Kidney (tissue), 14 donors: ENCODE data around the gene PRKCE. TPM values are rescaled to one million over a fixed set of nuclear protein-coding genes. Genes with fewer than 3 reads are reported as not detected.

ENCODE experiments used
- DNase-seq, 5 donors: peaks; one replicate each; pipeline ENCODE4 v3.0.0-alpha.2; 2013 to 2020
- FAIRE-seq: peaks from 2 replicates; lab custom pipeline; 2012; peaks lifted over from hg19 to GRCh38; lab: Jason Lieb, UNC
- H3K27ac ChIP-seq, 2 donors: one replicate each; pipeline ENCODE4 v1.7.0; 2013; ENCODE audit warnings: low read depth in 2 of 2, low read length in 2 of 2, inconsistent platforms in 1 of 2
- H3K27me3 ChIP-seq: one replicate; pipeline ENCODE4 v1.7.1; 2013; ENCODE audit warnings: low read length, inconsistent platforms; ENCODE audit not compliant: control insufficient read depth, insufficient read depth
- H3K36me3 ChIP-seq, 3 donors: one replicate each; pipeline versions ENCODE4 v1.7.0 to v1.7.1; 2013; ENCODE audit warnings: low read length in 3 of 3, control low read depth in 1 of 3, inconsistent platforms in 1 of 3; ENCODE audit not compliant: insufficient read depth in 3 of 3, control insufficient read depth in 2 of 3
- H3K4me1 ChIP-seq, 3 donors: one replicate each; pipeline versions ENCODE4 v1.7.0 to v1.7.1; 2013; ENCODE audit warnings: low read length in 3 of 3, inconsistent platforms in 1 of 3, low read depth in 1 of 3; ENCODE audit not compliant: control insufficient read depth in 2 of 3, insufficient read depth in 2 of 3
- H3K4me3 ChIP-seq, 3 donors: one replicate each; pipeline versions ENCODE4 v1.7.0 to v1.8.1; 2013; ENCODE audit warnings: low read length in 3 of 3, control low read depth in 1 of 3, inconsistent platforms in 1 of 3
- H3K9ac ChIP-seq, 3 donors: one replicate each; pipeline versions ENCODE4 v1.7.0 to v1.7.1; 2013; ENCODE audit warnings: low read length in 3 of 3, control low read depth in 1 of 3, inconsistent platforms in 1 of 3
- H3K9me3 ChIP-seq, 3 donors: one replicate each; pipeline versions ENCODE4 v1.7.0 to v1.7.1; 2013; ENCODE audit warnings: low read length in 3 of 3, control low read depth in 1 of 3, inconsistent platforms in 1 of 3; ENCODE audit not compliant: control insufficient read depth in 2 of 3, insufficient read depth in 1 of 3
- intact Hi-C: fragments of 100-400 bp; cut with DNase I; formaldehyde crosslinking; loops from one replicate; pipeline ENCODE4 v1.11.1; 2022
- polyA plus RNA-seq: library from polyadenylated mRNA; stranded (reverse); fragments of 350-450 nt; fragmentation: Illumina TruSeq; extraction: RNeasy Lipid Tissue Mini Kit (QIAGEN cat#74804); gene quantifications from one replicate; pipeline ENCODE4 v1.2.3, GENCODE V29; 2014; ENCODE audit warnings: low read depth, low replicate concordance; ENCODE audit not compliant: insufficient read depth
- total RNA-seq: library from RNA; stranded (reverse); fragmentation: NEBNext Ultra II Directional; extraction: Animal tissue kit (Norgen Biotek cat#: 25700); gene quantifications from one replicate; pipeline ENCODE4 v1.2.1, GENCODE V29; 2021
- TF ChIP-seq, protein P1 (sequence below): IDR thresholded peaks from 3 replicates; pipeline ENCODE4 v1.5.1; 2012; ENCODE audit warnings: mild to moderate bottlenecking, moderate library complexity, borderline replicate concordance; ENCODE audit not compliant: insufficient read depth; ENCODE audit errors: extremely low read depth
- donor health status: control.
- donor health status: control.
- donor health status: control.
- donor health status: control.
- donor health status: control.
- donor health status: DM: yes; HTN: yes; CAD: no.
- donor health status: Normal renal cell carcinoma (clear cell type).

PRKCE gene
- total and polyA plus RNA-seq, 2 donors from 2014 or later = 11.1 to 27.3 TPM

DNA sequence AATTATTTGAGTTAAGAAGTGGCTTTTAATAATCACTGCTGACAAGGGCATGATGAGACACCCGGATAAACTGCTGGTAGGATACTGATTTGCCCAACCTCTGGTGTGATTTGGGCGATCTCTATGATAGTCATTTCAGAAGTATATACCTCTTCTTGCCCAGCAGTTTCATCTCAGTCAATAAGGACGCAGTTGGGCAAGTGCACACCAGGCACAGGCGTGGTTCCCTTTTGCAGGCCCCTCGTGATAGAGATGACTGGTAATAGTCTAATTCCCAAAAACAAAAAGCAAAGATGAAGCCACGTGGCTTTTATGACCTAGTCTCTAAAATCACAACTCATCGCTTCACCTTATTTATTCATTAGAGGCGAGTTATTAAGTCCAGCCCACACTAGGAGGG, 246.4 kb downstream of the PRKCE start:
- H3K9me3 ChIP-seq = no peaks in the 10 kb centered on the region
- DNase-seq (no peak), FAIRE-seq (no peak)
- H3K4me3 ChIP-seq = no peak overlapping the region
- no peaks in the 10 kb centered on the region for H3K4me1 ChIP-seq
- H3K36me3 ChIP-seq = no peaks in the 10 kb centered on the region
- no peaks in the 10 kb centered on the region for H3K27me3 ChIP-seq
- no peak overlapping the region for H3K9ac ChIP-seq
- H3K27ac ChIP-seq = no peak overlapping the region
- intact Hi-C loops = no loop called here
- TF ChIP-seq, protein P1, sequence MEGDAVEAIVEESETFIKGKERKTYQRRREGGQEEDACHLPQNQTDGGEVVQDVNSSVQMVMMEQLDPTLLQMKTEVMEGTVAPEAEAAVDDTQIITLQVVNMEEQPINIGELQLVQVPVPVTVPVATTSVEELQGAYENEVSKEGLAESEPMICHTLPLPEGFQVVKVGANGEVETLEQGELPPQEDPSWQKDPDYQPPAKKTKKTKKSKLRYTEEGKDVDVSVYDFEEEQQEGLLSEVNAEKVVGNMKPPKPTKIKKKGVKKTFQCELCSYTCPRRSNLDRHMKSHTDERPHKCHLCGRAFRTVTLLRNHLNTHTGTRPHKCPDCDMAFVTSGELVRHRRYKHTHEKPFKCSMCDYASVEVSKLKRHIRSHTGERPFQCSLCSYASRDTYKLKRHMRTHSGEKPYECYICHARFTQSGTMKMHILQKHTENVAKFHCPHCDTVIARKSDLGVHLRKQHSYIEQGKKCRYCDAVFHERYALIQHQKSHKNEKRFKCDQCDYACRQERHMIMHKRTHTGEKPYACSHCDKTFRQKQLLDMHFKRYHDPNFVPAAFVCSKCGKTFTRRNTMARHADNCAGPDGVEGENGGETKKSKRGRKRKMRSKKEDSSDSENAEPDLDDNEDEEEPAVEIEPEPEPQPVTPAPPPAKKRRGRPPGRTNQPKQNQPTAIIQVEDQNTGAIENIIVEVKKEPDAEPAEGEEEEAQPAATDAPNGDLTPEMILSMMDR = no peak

DNA sequence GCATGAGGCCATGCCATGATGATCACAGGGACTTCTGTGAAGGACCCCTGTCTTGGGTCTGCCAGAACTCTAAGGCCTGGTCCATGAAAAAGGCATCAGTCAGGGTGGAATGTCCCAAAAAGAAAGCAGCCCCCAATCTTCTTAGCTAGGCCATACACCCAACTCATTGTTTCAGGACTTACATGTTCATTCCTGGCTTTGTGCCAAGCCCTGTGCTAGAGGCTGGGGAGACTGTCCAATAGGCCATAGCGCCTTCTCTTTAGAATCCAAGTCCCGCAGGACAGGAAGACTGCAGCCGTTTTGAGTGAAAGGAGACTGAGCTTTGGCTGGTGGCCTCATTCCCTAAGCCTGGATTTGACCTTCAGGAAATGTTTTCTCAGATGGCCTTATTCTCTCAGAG, 247.3 kb downstream of the PRKCE start:
- TF ChIP-seq, protein P1 = no peak
- Histone ChIP-seq H3K4me3 (no peak overlapping the region), H3K27me3 (no peaks in the 10 kb centered on the region), H3K9me3 (no peaks in the 10 kb centered on the region), H3K9ac (no peak overlapping the region), H3K4me1 (no peaks in the 10 kb centered on the region), H3K36me3 (no peaks in the 10 kb centered on the region), H3K27ac (no peak overlapping the region)
- DNase-seq (no peak), FAIRE-seq (no peak)
- intact Hi-C loops = no loop called here

DNA sequence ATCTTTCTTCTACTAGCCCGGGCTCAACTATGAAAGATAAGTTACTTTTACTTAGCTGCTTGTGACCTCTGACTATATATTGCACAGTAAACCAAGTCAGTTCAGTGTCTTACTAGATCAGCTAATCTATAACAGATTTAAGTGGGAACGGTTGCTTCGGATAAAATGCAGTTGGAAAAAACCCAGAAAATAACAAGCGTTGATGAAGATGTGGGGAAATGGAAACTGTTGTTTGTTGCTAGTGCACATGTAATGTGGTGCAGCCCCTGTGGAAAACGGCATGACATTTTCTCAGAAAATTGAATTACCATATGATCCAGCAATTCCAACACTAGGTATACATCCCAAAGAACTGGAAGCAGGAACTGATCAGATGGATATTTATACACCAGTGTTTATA, 248.5 kb downstream of the PRKCE start:
- Histone ChIP-seq H3K36me3 (no peaks in the 10 kb centered on the region), H3K4me1 (no peaks in the 10 kb centered on the region), H3K4me3 (no peak overlapping the region), H3K9me3 (no peaks in the 10 kb centered on the region), H3K27ac (no peak overlapping the region), H3K9ac (no peak overlapping the region), H3K27me3 (no peaks in the 10 kb centered on the region)
- intact Hi-C loops = no loop called here
- no peak for FAIRE-seq
- no peak for DNase-seq
- TF ChIP-seq, protein P1 = no peak

DNA sequence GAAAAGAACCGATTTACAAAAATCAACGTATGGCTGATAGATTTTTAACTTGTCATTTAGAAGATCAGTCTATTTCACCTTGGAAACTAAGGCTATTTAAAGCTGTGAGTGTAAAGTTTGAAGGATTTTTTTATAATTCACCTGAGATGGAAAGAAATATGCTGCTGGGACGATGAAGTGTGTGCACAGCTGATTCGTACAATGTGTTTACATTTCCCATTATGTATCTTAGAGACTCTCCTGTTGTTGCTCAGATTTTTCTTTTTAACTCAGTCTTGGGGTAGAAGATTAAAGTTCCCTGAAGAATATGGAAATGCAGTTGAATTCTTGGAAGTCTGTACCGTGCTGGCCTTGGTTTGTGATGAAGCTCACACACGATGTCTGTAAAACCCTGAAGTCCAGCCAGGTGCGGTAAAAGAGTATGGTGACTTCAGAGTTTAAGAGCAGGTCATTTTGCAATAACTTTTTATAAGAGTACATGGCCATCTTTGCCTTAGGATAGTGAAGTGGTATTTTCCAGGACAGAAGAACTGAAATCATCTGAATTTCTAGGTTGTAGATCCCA, 250.1 kb downstream of the PRKCE start:
- intact Hi-C loops = no loop called here
- Histone ChIP-seq H3K9ac (no peak overlapping the region), H3K27me3 (no peaks in the 10 kb centered on the region), H3K9me3 (no peaks in the 10 kb centered on the region), H3K4me3 (no peak overlapping the region), H3K4me1 (no peaks in the 10 kb centered on the region), H3K36me3 (no peaks in the 10 kb centered on the region), H3K27ac (no peak overlapping the region)
- no peak for DNase-seq
- TF ChIP-seq, protein P1 = no peak
- no peak for FAIRE-seq
